Mammary epithelial cell (primary cell): Measurements from ENCODE around the gene PAPOLB.

Experiments
- EZH2 ChIP-seq: IDR thresholded peaks from 2 replicates; pipeline ENCODE4 v1.6.1; 2012; ENCODE audit warnings: low read length, inconsistent platforms, borderline replicate concordance
- TF ChIP-seq, protein P1 (sequence below), 2 donors: IDR thresholded peaks in 1 of 2; conservative IDR thresholded peaks in 1 of 2; 2 replicates each; pipeline ENCODE4 v1.5.1; 2011 to 2012; ENCODE audit warnings: inconsistent platforms in 2 of 2, low read length in 2 of 2, mild to moderate bottlenecking in 2 of 2, control low read depth in 1 of 2, low read depth in 1 of 2; ENCODE audit not compliant: insufficient read depth in 1 of 2; ENCODE audit errors: extremely low read depth in 1 of 2

GRCh38 chr7:4831723-4832495 lies 29.9 kb downstream of the PAPOLB start:
- TF ChIP-seq, protein P1, sequence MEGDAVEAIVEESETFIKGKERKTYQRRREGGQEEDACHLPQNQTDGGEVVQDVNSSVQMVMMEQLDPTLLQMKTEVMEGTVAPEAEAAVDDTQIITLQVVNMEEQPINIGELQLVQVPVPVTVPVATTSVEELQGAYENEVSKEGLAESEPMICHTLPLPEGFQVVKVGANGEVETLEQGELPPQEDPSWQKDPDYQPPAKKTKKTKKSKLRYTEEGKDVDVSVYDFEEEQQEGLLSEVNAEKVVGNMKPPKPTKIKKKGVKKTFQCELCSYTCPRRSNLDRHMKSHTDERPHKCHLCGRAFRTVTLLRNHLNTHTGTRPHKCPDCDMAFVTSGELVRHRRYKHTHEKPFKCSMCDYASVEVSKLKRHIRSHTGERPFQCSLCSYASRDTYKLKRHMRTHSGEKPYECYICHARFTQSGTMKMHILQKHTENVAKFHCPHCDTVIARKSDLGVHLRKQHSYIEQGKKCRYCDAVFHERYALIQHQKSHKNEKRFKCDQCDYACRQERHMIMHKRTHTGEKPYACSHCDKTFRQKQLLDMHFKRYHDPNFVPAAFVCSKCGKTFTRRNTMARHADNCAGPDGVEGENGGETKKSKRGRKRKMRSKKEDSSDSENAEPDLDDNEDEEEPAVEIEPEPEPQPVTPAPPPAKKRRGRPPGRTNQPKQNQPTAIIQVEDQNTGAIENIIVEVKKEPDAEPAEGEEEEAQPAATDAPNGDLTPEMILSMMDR (conservative IDR thresholded peaks at IDR 0.05 in 1 of 2, IDR thresholded peaks at IDR 0.05 in 1 of 2; ENCODE audit: extremely low read depth in 1 of 2, insufficient read depth in 1 of 2, low read depth in 1 of 2, low read length in 2 of 2): no peak
- TF ChIP-seq EZH2: no peak
